Thymus (tissue), 11 donors: Measurements from ENCODE around the gene UQCR11. TPM values are rescaled to one million over a fixed set of nuclear protein-coding genes. Genes with fewer than 3 reads are reported as not detected.

Experiments
- DNase-seq, 9 donors: peaks; one replicate each; pipeline ENCODE4 v3.0.0-alpha.2; 2013; ENCODE audit warnings: low spot score in 9 of 9, low read depth in 6 of 9, missing footprints in 1 of 9
- H3K27ac ChIP-seq, 2 donors: one replicate each; pipeline ENCODE4 v1.5.1; 2013; ENCODE audit warnings: control low read depth in 1 of 2, low read depth in 1 of 2, low read length in 1 of 2, mild to moderate bottlenecking in 1 of 2, moderate library complexity in 1 of 2
- H3K27me3 ChIP-seq, 2 donors: one replicate each; pipeline ENCODE4 v1.5.1; 2013; ENCODE audit warnings: low read length in 1 of 2; ENCODE audit not compliant: control insufficient read depth in 2 of 2, insufficient read depth in 1 of 2
- H3K36me3 ChIP-seq, 2 donors: one replicate each; pipeline ENCODE4 v1.5.1; 2013; ENCODE audit warnings: low read length in 1 of 2, mild to moderate bottlenecking in 1 of 2, moderate library complexity in 1 of 2; ENCODE audit not compliant: control insufficient read depth in 2 of 2, insufficient read depth in 2 of 2
- H3K4me1 ChIP-seq, 2 donors: one replicate each; pipeline ENCODE4 v1.5.1; 2013; ENCODE audit warnings: low read length in 2 of 2; ENCODE audit not compliant: control insufficient read depth in 2 of 2, insufficient read depth in 2 of 2
- H3K4me3 ChIP-seq, 2 donors: one replicate each; pipeline ENCODE4 v1.5.1; 2013; ENCODE audit warnings: low read length in 2 of 2, control low read depth in 1 of 2, mild to moderate bottlenecking in 1 of 2
- H3K9me3 ChIP-seq, 2 donors: one replicate each; pipeline ENCODE4 v1.5.1; 2013; ENCODE audit warnings: low read length in 1 of 2, mild to moderate bottlenecking in 1 of 2; ENCODE audit not compliant: control insufficient read depth in 2 of 2, insufficient read depth in 1 of 2
- WGBS: extraction: QIAGEN DNeasy Blood & Tissue Kit; methylation state at CpG from one replicate; pipeline ENCODE4 v1.1.7; 2013; 5-methylcytosine and 5-hydroxymethylcytosine counted together
- polyA plus RNA-seq: library from polyadenylated mRNA; stranded (reverse); fragments of 200-250 nt; gene quantifications from one replicate; pipeline ENCODE4 v1.2.3, GENCODE V29; 2013
- total RNA-seq: library from RNA; stranded (reverse); fragments of 120-200 nt; gene quantifications from one replicate; pipeline ENCODE4 v1.2.4, GENCODE V29; 2013
- donor health status: healthy.

The UQCR11 gene
- total and polyA plus RNA-seq, 2 donors: 108 to 167 TPM

- no peak for DNase-seq
These were observed 28.0 kb downstream of the UQCR11 start for GRCh38 chr19:1577090-1577928.

GRCh38 chr19:1576242-1577089, 28.8 kb downstream of the UQCR11 start:
- peaks cover 51 to 57% of the 10 kb centered on the region in 2 donors for H3K36me3 ChIP-seq
- H3K4me3 ChIP-seq: no peak overlapping the region
- no peaks in the 10 kb centered on the region for H3K4me1 ChIP-seq
- no peak overlapping the region for H3K27ac ChIP-seq
- H3K9me3 ChIP-seq: peaks cover under 1 to 1% of the 10 kb centered on the region in 2 donors
- peaks cover 0 to 2% of the 10 kb centered on the region in 2 donors for H3K27me3 ChIP-seq
- no peak for DNase-seq
- WGBS: 97% methylated on average over 30 of the region's 30 CpGs

More at GRCh38 chr19:1577090-1577928, 28.0 kb downstream of the UQCR11 start:
- H3K27ac ChIP-seq: no peak overlapping the region
- H3K4me1 ChIP-seq: no peaks in the 10 kb centered on the region
- H3K9me3 ChIP-seq: peaks cover 0 to 1% of the 10 kb centered on the region in 2 donors
- no peaks in the 10 kb centered on the region for H3K27me3 ChIP-seq
- WGBS: 93% methylated on average over 41 of the region's 41 CpGs
- no peak overlapping the region for H3K4me3 ChIP-seq
- peaks cover 58 to 65% of the 10 kb centered on the region in 2 donors for H3K36me3 ChIP-seq

- Histone ChIP-seq H3K27ac (no peak overlapping the region), H3K27me3 (peaks cover 0 to 8% of the 10 kb centered on the region in 2 donors), H3K4me3 (no peak overlapping the region), H3K36me3 (peaks cover 42 to 48% of the 10 kb centered on the region in 2 donors), H3K9me3 (peaks cover 1 to 2% of the 10 kb centered on the region in 2 donors), H3K4me1 (no peaks in the 10 kb centered on the region)
- WGBS: 97% methylated on average over 22 of the region's 22 CpGs
- no peak for DNase-seq
These were observed 29.7 kb downstream of the UQCR11 start for GRCh38 chr19:1575323-1576241.

- Histone ChIP-seq H3K4me3 (no peak overlapping the region), H3K27ac (no peak overlapping the region), H3K27me3 (peaks cover 0 to 15% of the 10 kb centered on the region in 2 donors), H3K36me3 (peaks cover 32 to 39% of the 10 kb centered on the region in 2 donors), H3K4me1 (peaks cover 0 to 2% of the 10 kb centered on the region in 2 donors), H3K9me3 (peaks cover 1 to 2% of the 10 kb centered on the region in 2 donors)
- 95% methylated on average over 34 of the region's 34 CpGs for WGBS
- no peak for DNase-seq
These were observed 30.7 kb downstream of the UQCR11 start for GRCh38 chr19:1574354-1575136.

GRCh38 chr19:1572795-1573194, 32.5 kb downstream of the UQCR11 start:
- Histone ChIP-seq H3K9me3 (peaks cover 0 to 10% of the 10 kb centered on the region in 2 donors), H3K4me3 (no peak overlapping the region), H3K27me3 (peaks cover 0 to 25% of the 10 kb centered on the region in 2 donors), H3K27ac (no peak overlapping the region), H3K4me1 (peaks cover 0 to 10% of the 10 kb centered on the region in 2 donors), H3K36me3 (peaks cover 16 to 23% of the 10 kb centered on the region in 2 donors)
- 94% methylated on average over 9 of the region's 9 CpGs for WGBS
- no peak for DNase-seq

- no peak overlapping the region for H3K4me3 ChIP-seq
- H3K4me1 ChIP-seq: peaks cover 6 to 12% of the 10 kb centered on the region in 2 donors
- no peak overlapping the region for H3K27ac ChIP-seq
- H3K27me3 ChIP-seq: peaks cover 14 to 35% of the 10 kb centered on the region in 2 donors
- no peak for DNase-seq
- peaks cover 2 to 9% of the 10 kb centered on the region in 2 donors for H3K36me3 ChIP-seq
- peaks cover 0 to 10% of the 10 kb centered on the region in 2 donors for H3K9me3 ChIP-seq
- WGBS: 96% methylated on average over 12 of the region's 12 CpGs
These were observed 33.9 kb downstream of the UQCR11 start for GRCh38 chr19:1571358-1571757.

GRCh38 chr19:1570836-1571235, 34.4 kb downstream of the UQCR11 start:
- Histone ChIP-seq H3K27me3 (peaks cover 17 to 41% of the 10 kb centered on the region in 2 donors), H3K4me1 (peaks cover 6 to 12% of the 10 kb centered on the region in 2 donors), H3K36me3 (peaks cover 0 to 4% of the 10 kb centered on the region in 2 donors), H3K9me3 (peaks cover 0 to 14% of the 10 kb centered on the region in 2 donors), H3K4me3 (no peak overlapping the region), H3K27ac (no peak overlapping the region)
- no peak for DNase-seq
- whole genome bisulfite sequencing: 94% methylated on average over 13 of the region's 13 CpGs

- Histone ChIP-seq H3K4me1 (peaks cover 6 to 12% of the 10 kb centered on the region in 2 donors), H3K27me3 (peaks cover 17 to 46% of the 10 kb centered on the region in 2 donors), H3K36me3 (peaks cover 0 to 3% of the 10 kb centered on the region in 2 donors), H3K27ac (no peak overlapping the region), H3K4me3 (no peak overlapping the region), H3K9me3 (peaks cover 0 to 17% of the 10 kb centered on the region in 2 donors)
- WGBS: 66% methylated on average over 4 of the region's 4 CpGs
- no peak for DNase-seq
These were observed 35.3 kb downstream of the UQCR11 start for GRCh38 chr19:1569997-1570396.
